K562 (cell line): ENCODE data around the gene TNK2. TPM values are rescaled to one million over a fixed set of nuclear protein-coding genes. Genes with fewer than 3 reads are reported as not detected.

Experiments
- ATAC-seq: fragments of 200-7000 bp; cut with Tn5 transposase; 3 replicates; pipeline ENCODE4 v1.9.1; 2020; ENCODE audit warnings: moderate library complexity
- BruUV-seq: library from RNA; stranded (reverse); fragments of 400-500 nt; replicated peaks from 2 replicates; lab custom pipeline; 2021; lab: Mats Ljungman, UMichigan
- CTCF ChIA-PET: fragments of 300-600 bp; formaldehyde crosslinking; extraction: SDS; loops from one replicate; lab custom pipeline; 2021; ENCODE audit warnings: low intra/inter-chr PET ratio; lab: Yijun Ruan, JAX
- POLR2A ChIA-PET: fragments of 300-600, 350-650 bp; sonication (Branson Sonifier 250); formaldehyde crosslinking; extraction: SDS; loops from one replicate; lab custom pipeline; 2021; ENCODE audit warnings: antibody characterized with exemption, inconsistent platforms; lab: Yijun Ruan, JAX
- DNase-seq, 4 experiments: peaks; one replicate each; pipeline versions ENCODE4 v3.0.0 to v3.0.0-alpha.2; 2011 to 2018; ENCODE audit warnings: low spot score in 3 of 4, mixed read lengths in 3 of 4; ENCODE audit errors: extremely low read depth in 1 of 4
- FAIRE-seq: peaks from 2 replicates; lab custom pipeline; 2011; peaks lifted over from hg19 to GRCh38; lab: Jason Lieb, UNC
- H2AFZ ChIP-seq: 2 replicates; pipeline ENCODE4 v1.6.0; 2011; ENCODE audit warnings: low read depth, low read length, control low read depth, inconsistent platforms
- H3K27ac ChIP-seq: fragments of 200-600 bp; 3 replicates; pipeline ENCODE4 v1.8.0; 2011; ENCODE audit warnings: low read depth, mild to moderate bottlenecking, control low read depth, inconsistent platforms, low read length, moderate library complexity, mixed read lengths; ENCODE audit errors: extremely low read depth
- H3K27me3 ChIP-seq, 2 experiments: fragments of 300-600 bp in 1 of 2; 2 replicates in 1 of 2; 3 replicates in 1 of 2; pipeline versions ENCODE4 v1.6.0 to v1.8.0; 2011; ENCODE audit warnings: inconsistent platforms in 2 of 2, low read length in 2 of 2, mild to moderate bottlenecking in 1 of 2, mixed read lengths in 1 of 2, moderate library complexity in 1 of 2; ENCODE audit not compliant: control insufficient read depth in 2 of 2, insufficient read depth in 2 of 2
- H3K36me3 ChIP-seq: fragments of 300-600 bp; 3 replicates; pipeline ENCODE4 v1.8.0; 2011; ENCODE audit warnings: mild to moderate bottlenecking, low read length, inconsistent platforms; ENCODE audit not compliant: control insufficient read depth, insufficient read depth
- H3K4me1 ChIP-seq, 2 experiments: fragments of 200-600 bp in 1 of 2; replicated peaks in 1 of 2; 2 replicates in 1 of 2; 3 replicates in 1 of 2; pipeline versions ENCODE4 v1.5.1 to v1.8.0; 2011; ENCODE audit warnings: inconsistent platforms in 2 of 2, low read length in 2 of 2, mild to moderate bottlenecking in 1 of 2, mixed read lengths in 1 of 2, moderate library complexity in 1 of 2; ENCODE audit not compliant: control insufficient read depth in 2 of 2, insufficient read depth in 2 of 2
- H3K4me2 ChIP-seq: 2 replicates; pipeline ENCODE4 v1.6.1; 2011; ENCODE audit warnings: low read length, control low read depth, inconsistent platforms, mixed read lengths; ENCODE audit not compliant: insufficient read depth
- H3K4me3 ChIP-seq: fragments of 200-600 bp; sonication (generic), shearing (Covaris generic); 2 replicates; pipeline ENCODE4 v1.5.1; 2016; ENCODE audit warnings: control low read depth, inconsistent platforms
- H3K79me2 ChIP-seq: fragments of 200-600 bp; 3 replicates; pipeline ENCODE4 v1.8.0; 2011; ENCODE audit warnings: low read length, inconsistent platforms; ENCODE audit not compliant: control insufficient read depth, insufficient read depth
- H3K9ac ChIP-seq, 2 experiments: 2 replicates each; pipeline versions ENCODE4 v1.6.0 to v1.6.1; 2011; ENCODE audit warnings: low read depth in 2 of 2, low read length in 2 of 2, control low read depth in 1 of 2, inconsistent platforms in 1 of 2, mild to moderate bottlenecking in 1 of 2, mixed read lengths in 1 of 2; ENCODE audit not compliant: insufficient read depth in 1 of 2
- H3K9me1 ChIP-seq: one replicate; pipeline ENCODE4 v1.6.0; 2011; ENCODE audit warnings: inconsistent platforms, mild to moderate bottlenecking, low read length, moderate library complexity; ENCODE audit not compliant: control insufficient read depth, insufficient read depth
- H3K9me3 ChIP-seq: replicated peaks from 2 replicates; pipeline ENCODE4 v1.5.1; 2011; ENCODE audit warnings: low read depth, low read length, inconsistent platforms; ENCODE audit not compliant: control insufficient read depth, insufficient read depth
- H4K20me1 ChIP-seq: replicated peaks from 2 replicates; pipeline ENCODE4 v1.6.1; 2011; ENCODE audit warnings: low read length, inconsistent platforms, mixed read lengths; ENCODE audit not compliant: control insufficient read depth, insufficient read depth
- E2F3 ChIP-seq: fragments of 250-450 bp; sonication (Bioruptor Pico); IDR thresholded peaks from 2 replicates; pipeline ENCODE4 v1.4.0; 2020; ENCODE audit warnings: mild to moderate bottlenecking
- RBM34 ChIP-seq: fragments of 200-400 bp; formaldehyde crosslinking; IDR thresholded peaks from 2 replicates; pipeline ENCODE4 v1.6.1; 2018; ENCODE audit warnings: low read length, borderline replicate concordance; ENCODE audit not compliant: insufficient read depth
- ZNF3 ChIP-seq: fragments of 250-450 bp; sonication (Bioruptor Pico); IDR thresholded peaks from 2 replicates; pipeline ENCODE4 v1.5.0; 2021; ENCODE audit warnings: mild to moderate bottlenecking, moderate library complexity
- ZNF592 ChIP-seq: fragments of 450-650 bp; IDR thresholded peaks from 2 replicates; pipeline ENCODE4 v1.6.1; 2017; ENCODE audit warnings: antibody characterized with exemption, mild to moderate bottlenecking
- WGBS: fragments of 100-300 bp; shearing (Covaris generic); methylation state at CpG from one replicate; pipeline ENCODE4 v1.1.6; 2016; ENCODE audit warnings: low coverage, mixed read lengths; ENCODE audit not compliant: insufficient coverage; ENCODE audit errors: missing lambda C conversion rate; 5-methylcytosine and 5-hydroxymethylcytosine counted together
- in situ Hi-C: fragments of 300-500 bp; cut with MboI; formaldehyde crosslinking; loops from 4 replicates; pipeline ENCODE4 v1.15.0; 2018; ENCODE audit warnings: inconsistent platforms, mixed read lengths
- intact Hi-C: fragments of 100-400 bp; cut with micrococcal nuclease; formaldehyde crosslinking; loops from 2 replicates; pipeline ENCODE4 v1.14.2; 2022
- polyA plus RNA-seq, 8 experiments: library from polyadenylated mRNA; depleted of rRNA in 4 of 8; stranded (reverse) in 5 of 8; unstranded in 3 of 8; fragments of >200 nt; fragmentation: Nextera tagmentation in 2 of 8; fragmentation: Illumina TruSeq in 1 of 8; extraction: Ambion mirVana in 2 of 8; extraction: Trizol in 1 of 8; gene quantifications; 2 replicates each; pipeline versions ENCODE4 v1.2.1 to v1.2.3, GENCODE V29; 2011 to 2014; ENCODE audit warnings: inconsistent platforms in 1 of 8, missing spikeins in 1 of 8
- total RNA-seq, 7 experiments: library from RNA; depleted of rRNA in 6 of 7; stranded (reverse); fragments of >200 nt in 6 of 7; fragmentation: Illumina TruSeq in 2 of 7; extraction: Trizol in 2 of 7; gene quantifications; 2 replicates each; pipeline versions ENCODE4 v1.2.1 to v1.2.3, GENCODE V29; 2011 to 2021; ENCODE audit warnings: low replicate concordance in 1 of 7

Gene TNK2
- total and polyA plus RNA-seq, 9 of the 15 experiments (the other 6 are each of a cell fraction or from before 2014, with no cell fraction given), result 0.03 to 33.8 (median 6.5) TPM

GRCh38 chr3:195899701-195900435 lies 8.5 kb downstream of the TNK2 start:
- in situ Hi-C loops (loop anchor here (25.0 kb wide), 1 partner anchor 612 kb away; the partner anchor contains the start of genes RNF168 and SMCO1), intact Hi-C loops (no loop called here)
- H3K27ac ChIP-seq, result no peak overlapping the region
- H3K79me2 ChIP-seq, result peaks cover 5% of the 10 kb centered on the region; the same call in 2 of the 3 replicates
- 0 out of 2 replicates have a peak, but pooled peaks cover 1% of the 10 kb centered on the region for H4K20me1 ChIP-seq
- FAIRE-seq (no peak), DNase-seq (no peak), ATAC-seq (no peak)
- no TSS peak for BruUV-seq
- no peak overlapping the region for H3K4me2 ChIP-seq
- no peaks in the 10 kb centered on the region for H3K27me3 ChIP-seq
- H2AFZ ChIP-seq, result no peak overlapping the region
- H3K36me3 ChIP-seq, result no peaks in the 10 kb centered on the region
- H3K4me1 ChIP-seq, result peaks cover 22 to 40% of the 10 kb centered on the region in 2 experiments
- H3K9me3 ChIP-seq, result no peaks in the 10 kb centered on the region
- WGBS, result 80% methylated on average over 13 of the region's 15 CpGs
- peaks cover 5% of the 10 kb centered on the region for H3K9me1 ChIP-seq
- ChIA-PET CTCF (no interaction called here), POLR2A (interaction anchor here (0.9 to 1.1 kb wide), 2 partner anchors 37 to 43 kb away, joined by 3 read pairs; no protein-coding TSS in a partner anchor)
- TF ChIP-seq RBM34 (no peak), E2F3 (CRISPR knock-in tag) (no peak), ZNF592 (no peak), ZNF3 (CRISPR knock-in tag) (no peak)
- H3K9ac ChIP-seq, result no peak overlapping the region
- no peak overlapping the region for H3K4me3 ChIP-seq
